HepG2 (cell line): ENCODE data around the gene PTPRU. TPM values are rescaled to one million over a fixed set of nuclear protein-coding genes. Genes with fewer than 3 reads are reported as not detected.
A peak's percentile ranks its signal among the peaks of the same experiment; 100 is the strongest.

Experiments
- ATAC-seq: fragments of 200-7000 bp; cut with Tn5 transposase; 3 replicates; pipeline ENCODE4 v1.9.1; 2020; ENCODE audit warnings: mild to moderate bottlenecking, moderate library complexity
- BruUV-seq: library from RNA; stranded (reverse); fragments of 400-500 nt; replicated peaks from 2 replicates; lab custom pipeline; 2021; lab: Mats Ljungman, UMichigan
- CTCF ChIA-PET: fragments of 300-600 bp; formaldehyde crosslinking; extraction: SDS; loops from one replicate; lab custom pipeline; 2021; ENCODE audit warnings: low total read pairs, inconsistent platforms, low intra/inter-chr PET ratio; lab: Yijun Ruan, JAX
- POLR2A ChIA-PET: fragments of 350-600 bp; sonication (Branson Sonifier 250); formaldehyde crosslinking; loops from one replicate; lab custom pipeline; 2020; ENCODE audit warnings: antibody characterized with exemption, inconsistent platforms; lab: Yijun Ruan, JAX
- DNase-seq: peaks from one replicate; pipeline ENCODE4 v3.0.0-alpha.2; 2015; ENCODE audit warnings: low spot score
- FAIRE-seq: peaks from 3 replicates; lab custom pipeline; 2011; peaks lifted over from hg19 to GRCh38; lab: Jason Lieb, UNC
- H2AFZ ChIP-seq: one replicate; pipeline ENCODE4 v1.6.1; 2011; ENCODE audit warnings: low read length, inconsistent platforms
- H3K27ac ChIP-seq: fragments of 300-600 bp; 3 replicates; pipeline ENCODE4 v1.8.0; 2011; ENCODE audit warnings: mixed run types, mild to moderate bottlenecking, mixed read lengths, low read length, inconsistent platforms; ENCODE audit not compliant: insufficient read depth; ENCODE audit errors: extremely low read length
- H3K27me3 ChIP-seq, 2 experiments: fragments of 200-600 bp in 1 of 2; 2 replicates in 1 of 2; 3 replicates in 1 of 2; pipeline versions ENCODE4 v1.6.0 to v1.8.0; 2011; ENCODE audit warnings: low read length in 2 of 2, mild to moderate bottlenecking in 2 of 2, moderate library complexity in 2 of 2, inconsistent platforms in 1 of 2; ENCODE audit not compliant: insufficient read depth in 2 of 2, control insufficient read depth in 1 of 2
- H3K36me3 ChIP-seq, 2 experiments: fragments of 200-600 bp in 1 of 2; replicated peaks in 1 of 2; 2 replicates in 1 of 2; 3 replicates in 1 of 2; pipeline versions ENCODE4 v1.5.1 to v1.8.0; 2011; ENCODE audit warnings: low read length in 2 of 2, inconsistent platforms in 1 of 2; ENCODE audit not compliant: insufficient read depth in 2 of 2, control insufficient read depth in 1 of 2
- H3K4me1 ChIP-seq: 2 replicates; pipeline ENCODE4 v1.5.1; 2012; ENCODE audit warnings: low read length, inconsistent platforms; ENCODE audit not compliant: insufficient read depth
- H3K4me2 ChIP-seq: 2 replicates; pipeline ENCODE4 v1.6.0; 2011; ENCODE audit warnings: low read depth, low read length, inconsistent platforms
- H3K4me3 ChIP-seq, 3 experiments: fragments of 200-600 bp in 1 of 3; sonication (generic), shearing (Covaris generic) in 1 of 3; replicated peaks in 1 of 3; 2 replicates each; pipeline ENCODE4 v1.5.1; 2011 to 2016; ENCODE audit warnings: low read length in 3 of 3, inconsistent platforms in 2 of 3, low read depth in 2 of 3, mild to moderate bottlenecking in 2 of 3, control low read depth in 1 of 3, mixed read lengths in 1 of 3; ENCODE audit not compliant: insufficient read depth in 1 of 3
- H3K79me2 ChIP-seq: one replicate; pipeline ENCODE4 v1.6.1; 2011; ENCODE audit warnings: low read length, inconsistent platforms; ENCODE audit not compliant: insufficient read depth
- H3K9ac ChIP-seq: 2 replicates; pipeline ENCODE4 v1.6.0; 2011; ENCODE audit warnings: mild to moderate bottlenecking, low read depth, low read length, inconsistent platforms; ENCODE audit not compliant: insufficient read depth
- H3K9me3 ChIP-seq: 2 replicates; pipeline ENCODE4 v1.5.1; 2012; ENCODE audit warnings: mild to moderate bottlenecking, low read length
- H4K20me1 ChIP-seq: 2 replicates; pipeline ENCODE4 v1.6.0; 2011; ENCODE audit warnings: inconsistent platforms, mild to moderate bottlenecking, low read length, moderate library complexity; ENCODE audit not compliant: insufficient read depth
- GTF3A ChIP-seq: sonication (generic); formaldehyde crosslinking; conservative IDR thresholded peaks from 2 replicates; pipeline ENCODE4 v1.4.0; 2020; ENCODE audit warnings: mild to moderate bottlenecking, missing genetic modification reagents
- MAZ ChIP-seq, 2 experiments: sonication (generic) in 1 of 2; formaldehyde crosslinking in 1 of 2; IDR thresholded peaks; 2 replicates each; pipeline versions ENCODE4 v1.5.0 to v1.6.1; 2012 to 2020; ENCODE audit warnings: low read depth in 2 of 2, mild to moderate bottlenecking in 2 of 2, borderline replicate concordance in 1 of 2, improper control_type of control experiment in 1 of 2, low read length in 1 of 2, missing genetic modification reagents in 1 of 2, moderate library complexity in 1 of 2
- MTA1 ChIP-seq: sonication (generic); formaldehyde crosslinking; IDR thresholded peaks from 2 replicates; pipeline ENCODE4 v1.4.0; 2020; ENCODE audit warnings: missing genetic modification reagents, mild to moderate bottlenecking, borderline replicate concordance
- PCBP2 ChIP-seq: fragments of 200-400 bp; formaldehyde crosslinking; optimal IDR thresholded peaks from 2 replicates; pipeline ENCODE3; 2018; ENCODE audit warnings: low read length, low read depth; ENCODE audit not compliant: poor library complexity, severe bottlenecking
- PLRG1 ChIP-seq: fragments of 450-650 bp; conservative IDR thresholded peaks from 2 replicates; pipeline ENCODE4 v1.6.1; 2016
- SRSF9 ChIP-seq: fragments of 200-400 bp; formaldehyde crosslinking; IDR thresholded peaks from 2 replicates; pipeline ENCODE4 v1.6.1; 2018; ENCODE audit warnings: borderline replicate concordance, mild to moderate bottlenecking, low read depth, low read length; ENCODE audit not compliant: insufficient read depth, poor library complexity, severe bottlenecking
- TOPORS ChIP-seq: sonication (generic); formaldehyde crosslinking; IDR thresholded peaks from 2 replicates; pipeline ENCODE4 v1.8.0; 2023; ENCODE audit warnings: mild to moderate bottlenecking, missing genetic modification reagents
- WGBS: methylation state at CpG from one replicate; pipeline ENCODE4 v1.1.6; 2017; ENCODE audit warnings: low lambda C conversion rate; 5-methylcytosine and 5-hydroxymethylcytosine counted together
- in situ Hi-C: cut with HindIII; loops from 2 replicates; pipeline ENCODE4 v1.10.0; 2017; ENCODE audit warnings: low pct_unique_long_range_greater_than_20kb; ENCODE audit not compliant: extremely low pct_ligation_motif_present
- intact Hi-C: fragments of 100-400 bp; cut with micrococcal nuclease; formaldehyde crosslinking; loops from one replicate; pipeline ENCODE4 v1.10.0; 2022; ENCODE audit not compliant: unreplicated experiment
- polyA plus RNA-seq, 8 experiments: library from polyadenylated mRNA; depleted of rRNA in 3 of 8; stranded (reverse) in 7 of 8; unstranded in 1 of 8; fragments of >200 nt; fragmentation: Illumina TruSeq in 4 of 8; extraction: Trizol in 4 of 8; gene quantifications; 2 replicates each; pipeline versions ENCODE4 v1.2.1 to v1.2.3, GENCODE V29; 2011 to 2016; ENCODE audit warnings: low read depth in 4 of 8, missing spikeins in 1 of 8, mixed read lengths in 1 of 8; ENCODE audit not compliant: insufficient read depth in 1 of 8
- total RNA-seq, 5 experiments: library from RNA; depleted of rRNA; stranded (reverse); fragments of >200 nt; fragmentation: Illumina TruSeq; extraction: Trizol; gene quantifications; 2 replicates each; pipeline ENCODE4 v1.2.3, GENCODE V29; 2016; ENCODE audit warnings: low read depth in 1 of 5
- TF ChIP-seq, protein P1 (sequence below): sonication (generic); formaldehyde crosslinking; IDR thresholded peaks from 2 replicates; pipeline ENCODE4 v1.5.0; 2020; ENCODE audit warnings: mild to moderate bottlenecking, missing genetic modification reagents
- TF ChIP-seq, protein P2 (sequence below): IDR thresholded peaks from 2 replicates; pipeline ENCODE4 v1.6.1; 2016; ENCODE audit warnings: low read depth, borderline replicate concordance
- TF ChIP-seq, protein P3 (sequence below): sonication (generic); formaldehyde crosslinking; IDR thresholded peaks from 2 replicates; pipeline ENCODE4 v1.9.0; 2022; ENCODE audit warnings: low read depth, missing genetic modification reagents

Gene PTPRU
- total and polyA plus RNA-seq, 2 of the 13 experiments (the other 11 are each of a cell fraction or from before 2014, with no cell fraction given), result 21.6 to 22.3 TPM

DNA sequence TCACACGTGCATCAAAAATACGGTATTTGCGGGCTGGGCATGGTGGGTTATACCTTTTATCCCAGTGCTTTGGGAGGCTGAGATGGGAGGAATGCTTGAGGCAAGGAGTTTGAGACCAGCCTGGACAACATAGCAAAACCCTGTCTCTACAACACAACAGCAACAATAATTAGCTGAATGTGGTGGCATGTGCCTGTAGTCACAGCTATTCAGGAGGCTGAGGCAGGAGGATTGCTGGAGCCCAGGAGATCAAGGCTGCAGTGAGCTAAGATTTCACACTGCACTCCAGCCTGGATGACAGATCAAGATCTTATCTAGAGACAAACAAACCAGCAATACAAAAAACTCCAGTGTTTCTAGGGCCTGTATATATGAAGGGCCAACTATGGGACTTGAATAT is 30.6 kb downstream of the PTPRU start:
- WGBS, result 97% methylated on average over 3 of the region's 3 CpGs
- FAIRE-seq (no peak), ATAC-seq (no peak), DNase-seq (no peak)
- Histone ChIP-seq H3K36me3 (no peaks in the 10 kb centered on the region; a peak in 2 of 5 replicates), H3K4me1 (peaks cover 25% of the 10 kb centered on the region), H3K79me2 (no peaks in the 10 kb centered on the region), H2AFZ (no peak overlapping the region), H3K4me2 (no peak overlapping the region), H3K27ac (no peak overlapping the region), H3K9me3 (no peaks in the 10 kb centered on the region), H3K4me3 (no peak overlapping the region), H3K27me3 (no peaks in the 10 kb centered on the region), H4K20me1 (peaks cover 6% of the 10 kb centered on the region), H3K9ac (no peak overlapping the region)
- TF ChIP-seq, protein P1, sequence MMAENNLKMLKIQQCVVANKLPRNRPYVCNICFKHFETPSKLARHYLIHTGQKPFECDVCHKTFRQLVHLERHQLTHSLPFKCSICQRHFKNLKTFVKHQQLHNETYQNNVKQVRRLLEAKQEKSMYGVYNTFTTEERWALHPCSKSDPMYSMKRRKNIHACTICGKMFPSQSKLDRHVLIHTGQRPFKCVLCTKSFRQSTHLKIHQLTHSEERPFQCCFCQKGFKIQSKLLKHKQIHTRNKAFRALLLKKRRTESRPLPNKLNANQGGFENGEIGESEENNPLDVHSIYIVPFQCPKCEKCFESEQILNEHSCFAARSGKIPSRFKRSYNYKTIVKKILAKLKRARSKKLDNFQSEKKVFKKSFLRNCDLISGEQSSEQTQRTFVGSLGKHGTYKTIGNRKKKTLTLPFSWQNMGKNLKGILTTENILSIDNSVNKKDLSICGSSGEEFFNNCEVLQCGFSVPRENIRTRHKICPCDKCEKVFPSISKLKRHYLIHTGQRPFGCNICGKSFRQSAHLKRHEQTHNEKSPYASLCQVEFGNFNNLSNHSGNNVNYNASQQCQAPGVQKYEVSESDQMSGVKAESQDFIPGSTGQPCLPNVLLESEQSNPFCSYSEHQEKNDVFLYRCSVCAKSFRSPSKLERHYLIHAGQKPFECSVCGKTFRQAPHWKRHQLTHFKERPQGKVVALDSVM, result peak; percentile 77
- no peak for TF ChIP-seq PLRG1
- ChIA-PET POLR2A (no interaction called here), CTCF (no interaction called here)
- BruUV-seq, result no TSS peak
- in situ Hi-C loops (no loop called here), intact Hi-C loops (no loop called here)

DNA sequence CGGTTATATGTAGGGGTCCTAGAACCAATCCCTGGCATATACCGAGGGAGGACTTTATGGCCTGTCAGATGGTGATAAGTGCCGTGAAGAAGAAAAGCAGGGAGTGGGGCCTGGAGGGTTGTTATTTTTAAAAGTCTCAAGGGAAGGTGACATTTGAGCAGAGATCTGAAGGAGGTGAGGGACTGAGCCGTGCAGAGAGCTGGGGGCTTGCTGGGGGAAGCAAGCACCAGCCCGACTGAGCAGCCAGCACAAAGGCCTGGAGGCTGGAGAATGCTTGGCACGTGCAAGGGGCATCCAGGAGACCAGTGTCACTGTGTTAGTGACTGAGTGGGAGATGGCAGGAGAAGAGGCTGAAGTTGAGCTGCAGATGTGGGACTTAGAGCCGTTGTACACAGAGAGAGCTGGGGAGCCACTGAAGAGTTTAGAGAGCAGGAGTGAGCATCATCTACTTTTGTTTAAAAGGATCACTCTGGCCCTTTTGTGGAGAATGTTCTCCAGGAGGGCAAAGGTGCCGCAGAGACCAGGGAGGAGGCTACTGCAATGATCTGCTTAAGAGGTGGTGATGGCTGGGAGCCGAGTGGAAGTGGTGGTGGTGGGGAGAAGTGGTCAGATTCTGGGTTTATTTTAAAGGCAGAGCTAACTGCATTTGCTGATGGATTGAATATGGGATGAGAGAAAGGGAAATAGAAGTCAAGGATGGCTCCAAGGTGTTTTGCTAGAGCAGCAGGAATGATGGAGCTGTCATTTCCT is 31.2 kb downstream of the PTPRU start:
- H3K27ac ChIP-seq, result no peak overlapping the region
- H3K4me1 ChIP-seq, result peaks cover 29% of the 10 kb centered on the region
- H3K27me3 ChIP-seq, result no peaks in the 10 kb centered on the region
- POLR2A ChIA-PET, result no interaction called here
- H3K79me2 ChIP-seq, result no peaks in the 10 kb centered on the region
- H3K4me3 ChIP-seq, result no peak overlapping the region
- peaks cover 6% of the 10 kb centered on the region for H4K20me1 ChIP-seq
- no peak overlapping the region for H3K9ac ChIP-seq
- DNase-seq, result no peak
- CTCF ChIA-PET, result no interaction called here
- no peaks in the 10 kb centered on the region for H3K9me3 ChIP-seq
- FAIRE-seq, result no peak
- H2AFZ ChIP-seq, result no peak overlapping the region
- H3K4me2 ChIP-seq, result no peak overlapping the region
- no peaks in the 10 kb centered on the region; a peak in 2 of 5 replicates for H3K36me3 ChIP-seq
- WGBS, result 93% methylated on average over 9 of the region's 9 CpGs
- BruUV-seq, result no TSS peak
- intact Hi-C loops (no loop called here), in situ Hi-C loops (no loop called here)
- no peak for ATAC-seq
- TF ChIP-seq GTF3A (CRISPR knock-in tag) (no peak), SRSF9 (no peak), MTA1 (CRISPR knock-in tag) (no peak), TOPORS (CRISPR knock-in tag) (no peak), MAZ (IDR thresholded peaks at IDR 0.05; ENCODE audit: borderline replicate concordance, low read depth, low read length) (no peak), MAZ (CRISPR knock-in tag; IDR thresholded peaks at IDR 0.05; ENCODE audit: low read depth) (no peak), PCBP2 (no peak)
- TF ChIP-seq, protein P2, sequence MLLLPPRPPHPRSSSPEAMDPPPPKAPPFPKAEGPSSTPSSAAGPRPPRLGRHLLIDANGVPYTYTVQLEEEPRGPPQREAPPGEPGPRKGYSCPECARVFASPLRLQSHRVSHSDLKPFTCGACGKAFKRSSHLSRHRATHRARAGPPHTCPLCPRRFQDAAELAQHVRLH (CRISPR knock-in tag), result no peak
- TF ChIP-seq, protein P3, sequence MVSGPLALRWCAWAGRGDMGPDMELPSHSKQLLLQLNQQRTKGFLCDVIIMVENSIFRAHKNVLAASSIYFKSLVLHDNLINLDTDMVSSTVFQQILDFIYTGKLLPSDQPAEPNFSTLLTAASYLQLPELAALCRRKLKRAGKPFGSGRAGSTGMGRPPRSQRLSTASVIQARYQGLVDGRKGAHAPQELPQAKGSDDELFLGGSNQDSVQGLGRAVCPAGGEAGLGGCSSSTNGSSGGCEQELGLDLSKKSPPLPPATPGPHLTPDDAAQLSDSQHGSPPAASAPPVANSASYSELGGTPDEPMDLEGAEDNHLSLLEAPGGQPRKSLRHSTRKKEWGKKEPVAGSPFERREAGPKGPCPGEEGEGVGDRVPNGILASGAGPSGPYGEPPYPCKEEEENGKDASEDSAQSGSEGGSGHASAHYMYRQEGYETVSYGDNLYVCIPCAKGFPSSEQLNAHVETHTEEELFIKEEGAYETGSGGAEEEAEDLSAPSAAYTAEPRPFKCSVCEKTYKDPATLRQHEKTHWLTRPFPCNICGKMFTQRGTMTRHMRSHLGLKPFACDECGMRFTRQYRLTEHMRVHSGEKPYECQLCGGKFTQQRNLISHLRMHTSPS (CRISPR knock-in tag), result no peak
